OCI-LY1 (cell line): ENCODE data around the gene ARL15.

Source experiments
- H2AFZ ChIP-seq: fragments of 200-600 bp; sonication (generic), shearing (Covaris generic); 2 replicates; pipeline ENCODE4 v1.6.0; 2014; ENCODE audit warnings: antibody characterized with exemption, mild to moderate bottlenecking, low read length
- H3F3A ChIP-seq: fragments of 200-600 bp; sonication (generic), shearing (Covaris generic); 2 replicates; pipeline ENCODE4 v1.6.0; 2014; ENCODE audit warnings: mild to moderate bottlenecking, antibody characterized with exemption, low read length, moderate library complexity; ENCODE audit not compliant: insufficient read depth
- H3K27ac ChIP-seq: fragments of 200-600 bp; sonication (generic); 2 replicates; pipeline ENCODE4 v1.5.1; 2014; ENCODE audit warnings: low read length, mixed run types, mild to moderate bottlenecking, low read depth; ENCODE audit not compliant: poor library complexity, severe bottlenecking
- H3K27me3 ChIP-seq: fragments of 200-600 bp; sonication (generic); 2 replicates; pipeline ENCODE4 v1.6.0; 2014; ENCODE audit warnings: antibody characterized with exemption, mild to moderate bottlenecking, low read length, moderate library complexity; ENCODE audit not compliant: insufficient read depth
- H3K36me3 ChIP-seq: fragments of 200-600 bp; sonication (generic); 2 replicates; pipeline ENCODE4 v1.6.1; 2014; ENCODE audit warnings: mild to moderate bottlenecking, antibody characterized with exemption, low read length, moderate library complexity, mixed read lengths; ENCODE audit not compliant: insufficient read depth
- H3K4me1 ChIP-seq: fragments of 200-600 bp; sonication (generic); 2 replicates; pipeline ENCODE4 v1.5.1; 2014; ENCODE audit warnings: mild to moderate bottlenecking, low read length, moderate library complexity; ENCODE audit not compliant: insufficient read depth, severe bottlenecking
- H3K4me2 ChIP-seq: fragments of 200-600 bp; sonication (generic), shearing (Covaris generic); 2 replicates; pipeline ENCODE4 v1.6.1; 2014; ENCODE audit warnings: low read length
- H3K4me3 ChIP-seq: fragments of 200-600 bp; sonication (generic); 2 replicates; pipeline ENCODE4 v1.5.1; 2014; ENCODE audit warnings: low read length, low read depth, mild to moderate bottlenecking, mixed read lengths; ENCODE audit not compliant: poor library complexity, severe bottlenecking
- H3K79me2 ChIP-seq: fragments of 200-600 bp; shearing (Covaris generic); 2 replicates; pipeline ENCODE4 v1.6.1; 2016; ENCODE audit warnings: mixed run types, low read length, mixed read lengths; ENCODE audit not compliant: insufficient read depth
- H3K9ac ChIP-seq: fragments of 200-600 bp; sonication (generic), shearing (Covaris generic); 2 replicates; pipeline ENCODE4 v1.6.1; 2014; ENCODE audit warnings: mild to moderate bottlenecking, low read length, mixed read lengths
- H3K9me2 ChIP-seq: fragments of 200-600 bp; sonication (generic), shearing (Covaris generic); 2 replicates; pipeline ENCODE4 v1.6.1; 2014; ENCODE audit warnings: low read depth, mild to moderate bottlenecking, low read length, mixed read lengths
- H3K9me3 ChIP-seq: fragments of 200-600 bp; shearing (Covaris generic); 2 replicates; pipeline ENCODE4 v1.6.1; 2014; ENCODE audit warnings: low read length, mixed read lengths
- H4K20me1 ChIP-seq: fragments of 200-600 bp; sonication (generic), shearing (Covaris generic); 2 replicates; pipeline ENCODE4 v1.6.0; 2016; ENCODE audit warnings: mild to moderate bottlenecking, low read length; ENCODE audit not compliant: insufficient read depth
- CTCF ChIP-seq: fragments of 200-600 bp; sonication (generic), shearing (Covaris generic); IDR thresholded peaks from 2 replicates; pipeline ENCODE4 v1.5.1; 2017; ENCODE audit warnings: mild to moderate bottlenecking, antibody characterized with exemption, low read length, moderate library complexity, mixed read lengths
- EZH2 ChIP-seq: fragments of 200-600 bp; sonication (generic), shearing (Covaris generic); IDR thresholded peaks from 2 replicates; pipeline ENCODE4 v1.8.0; 2017; ENCODE audit warnings: borderline replicate concordance, mixed run types, mild to moderate bottlenecking, antibody characterized with exemption, low read length, moderate library complexity, mixed read lengths

The ARL15 gene

GRCh38 chr5:54312499-54312898 lies 2.1 kb upstream of the ARL15 start:
- H3K36me3 ChIP-seq: no peaks in the 10 kb centered on the region
- no peaks in the 10 kb centered on the region for H4K20me1 ChIP-seq
- no peaks in the 10 kb centered on the region; the same call in 1 of the 2 replicates for H3K27me3 ChIP-seq
- TF ChIP-seq EZH2: no peak
- TF ChIP-seq CTCF: no peak
- peaks cover 19% of the 10 kb centered on the region for H3K4me1 ChIP-seq
- no peaks in the 10 kb centered on the region for H3K79me2 ChIP-seq
- H2AFZ ChIP-seq: no peak overlapping the region
- H3K9me2 ChIP-seq: no peaks in the 10 kb centered on the region
- no peaks in the 10 kb centered on the region for H3F3A ChIP-seq
- H3K4me3 ChIP-seq: no peak overlapping the region
- no peak overlapping the region for H3K27ac ChIP-seq
- no peak overlapping the region for H3K4me2 ChIP-seq
- H3K9ac ChIP-seq: no peak overlapping the region
- H3K9me3 ChIP-seq: no peaks in the 10 kb centered on the region

- Histone ChIP-seq H3K27me3 (no peaks in the 10 kb centered on the region; the same call in 1 of the 2 replicates), H4K20me1 (no peaks in the 10 kb centered on the region), H2AFZ (0 out of 2 replicates have a peak overlapping the region, but pooled peaks have one; percentile 4), H3K4me1 (peaks cover 19% of the 10 kb centered on the region), H3K79me2 (no peaks in the 10 kb centered on the region), H3K9me3 (no peaks in the 10 kb centered on the region), H3F3A (no peaks in the 10 kb centered on the region), H3K9me2 (no peaks in the 10 kb centered on the region), H3K4me2 (peak overlapping the region; percentile 73), H3K36me3 (no peaks in the 10 kb centered on the region), H3K4me3 (peak overlapping the region; percentile 83), H3K9ac (peak overlapping the region; percentile 62), H3K27ac (no peak overlapping the region)
- TF ChIP-seq EZH2 (no peak), CTCF (no peak)
Measured at GRCh38 chr5:54311176-54311677, 854 bp upstream of the ARL15 start.

DNA sequence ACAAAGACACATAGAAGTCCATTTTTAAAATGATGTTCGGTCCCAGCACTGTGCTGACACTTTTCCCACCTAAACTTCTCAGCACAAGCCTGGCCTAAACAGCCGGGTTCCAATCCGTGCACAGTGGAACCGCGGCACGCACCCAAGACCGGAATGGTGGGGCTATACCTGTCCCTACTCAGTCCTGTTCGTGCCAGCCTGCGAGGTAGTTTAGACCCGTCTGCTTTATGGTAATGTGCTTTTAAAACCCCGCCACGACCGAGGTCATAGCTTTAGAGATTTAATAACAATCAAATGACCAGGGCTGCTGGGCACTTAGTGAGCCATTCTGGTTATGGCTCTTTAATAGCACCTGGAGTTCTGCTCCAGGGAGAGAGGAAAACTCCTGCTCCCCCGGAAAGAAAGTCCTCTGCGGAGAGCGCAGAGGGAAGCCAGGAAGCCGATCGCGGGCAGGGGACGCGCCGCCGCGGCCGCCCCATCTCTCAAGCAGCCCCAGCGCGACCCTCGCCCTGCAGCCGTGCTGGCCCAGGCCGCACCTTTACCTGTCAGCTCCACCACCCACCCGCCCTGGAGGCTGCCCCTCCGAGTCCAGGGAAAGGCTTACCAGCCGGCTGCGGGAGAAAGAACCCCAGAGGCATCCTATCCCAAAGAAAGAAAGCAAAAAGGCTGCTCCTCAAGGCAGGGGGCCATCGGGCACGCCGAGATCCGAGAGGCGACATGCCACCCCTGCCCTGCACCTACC lies 511 bp downstream of the ARL15 start:
- Histone ChIP-seq H3K9me2 (no peaks in the 10 kb centered on the region), H2AFZ (peak overlapping the region; percentile 36; the same call in 1 of the 2 replicates), H3K4me3 (peak overlapping the region; percentile 83), H3K9me3 (no peaks in the 10 kb centered on the region), H3K4me1 (peaks cover 19% of the 10 kb centered on the region), H3K4me2 (peak overlapping the region; percentile 73), H3K27ac (no peak overlapping the region), H4K20me1 (no peaks in the 10 kb centered on the region), H3K27me3 (no peaks in the 10 kb centered on the region; the same call in 1 of the 2 replicates), H3K9ac (peak overlapping the region; percentile 77), H3K36me3 (no peaks in the 10 kb centered on the region), H3F3A (no peaks in the 10 kb centered on the region), H3K79me2 (no peaks in the 10 kb centered on the region)
- TF ChIP-seq CTCF (no peak), EZH2 (no peak)
